Measurements from ENCODE around the gene FREM1.

Gene FREM1

GRCh38 chr9:14761584-14761983, 148.6 kb downstream of the FREM1 start:
- Histone ChIP-seq H3K36me3 (ENCODE audit: control insufficient read depth, insufficient read depth, low read length) (no peaks in the 10 kb centered on the region), H3K27me3 (replicated peaks; ENCODE audit: control insufficient read depth, insufficient read depth, low read length) (no peaks in the 10 kb centered on the region), H3K4me3 (replicated peaks; ENCODE audit: low read depth, low read length) (no peak overlapping the region)
- no peak for TF ChIP-seq CTCF (IDR thresholded peaks at IDR 0.05; ENCODE audit: insufficient read depth, low read length, poor library complexity, severe bottlenecking)
- no peak for DNase-seq (ENCODE audit: extremely low read depth, insufficient read length)

GRCh38 chr9:14760060-14760459, 150.2 kb downstream of the FREM1 start:
- H3K27me3 ChIP-seq (replicated peaks; ENCODE audit: control insufficient read depth, insufficient read depth, low read length): no peaks in the 10 kb centered on the region
- DNase-seq (ENCODE audit: extremely low read depth, insufficient read length): no peak
- H3K36me3 ChIP-seq (ENCODE audit: control insufficient read depth, insufficient read depth, low read length): no peaks in the 10 kb centered on the region
- no peak overlapping the region for H3K4me3 ChIP-seq (replicated peaks; ENCODE audit: low read depth, low read length)
- no peak for TF ChIP-seq CTCF (IDR thresholded peaks at IDR 0.05; ENCODE audit: insufficient read depth, low read length, poor library complexity, severe bottlenecking)

GRCh38 chr9:14756291-14756690, 153.9 kb downstream of the FREM1 start:
- no peak for DNase-seq (ENCODE audit: extremely low read depth, insufficient read length)
- no peaks in the 10 kb centered on the region for H3K36me3 ChIP-seq (ENCODE audit: control insufficient read depth, insufficient read depth, low read length)
- no peak overlapping the region for H3K4me3 ChIP-seq (replicated peaks; ENCODE audit: low read depth, low read length)
- H3K27me3 ChIP-seq (replicated peaks; ENCODE audit: control insufficient read depth, insufficient read depth, low read length): peaks cover 1% of the 10 kb centered on the region; the same call in 1 of the 2 replicates
- TF ChIP-seq CTCF (IDR thresholded peaks at IDR 0.05; ENCODE audit: insufficient read depth, low read length, poor library complexity, severe bottlenecking): no peak

- no peak for DNase-seq (ENCODE audit: extremely low read depth, insufficient read length)
- Histone ChIP-seq H3K36me3 (ENCODE audit: control insufficient read depth, insufficient read depth, low read length) (no peaks in the 10 kb centered on the region), H3K27me3 (replicated peaks; ENCODE audit: control insufficient read depth, insufficient read depth, low read length) (peaks cover 1% of the 10 kb centered on the region; the same call in 1 of the 2 replicates), H3K4me3 (replicated peaks; ENCODE audit: low read depth, low read length) (no peak overlapping the region)
- no peak for TF ChIP-seq CTCF (IDR thresholded peaks at IDR 0.05; ENCODE audit: insufficient read depth, low read length, poor library complexity, severe bottlenecking)
These were observed 157.4 kb downstream of the FREM1 start for GRCh38 chr9:14752871-14753270.

- H3K27me3 ChIP-seq (replicated peaks; ENCODE audit: control insufficient read depth, insufficient read depth, low read length): peaks cover 1% of the 10 kb centered on the region; the same call in 1 of the 2 replicates
- no peaks in the 10 kb centered on the region for H3K36me3 ChIP-seq (ENCODE audit: control insufficient read depth, insufficient read depth, low read length)
- DNase-seq (ENCODE audit: extremely low read depth, insufficient read length): no peak
- H3K4me3 ChIP-seq (replicated peaks; ENCODE audit: low read depth, low read length): no peak overlapping the region
- TF ChIP-seq CTCF (IDR thresholded peaks at IDR 0.05; ENCODE audit: insufficient read depth, low read length, poor library complexity, severe bottlenecking): no peak
These were observed 158.0 kb downstream of the FREM1 start for GRCh38 chr9:14752271-14752670.

- Histone ChIP-seq H3K27me3 (replicated peaks; ENCODE audit: control insufficient read depth, insufficient read depth, low read length) (peaks cover 1% of the 10 kb centered on the region; the same call in 1 of the 2 replicates), H3K4me3 (replicated peaks; ENCODE audit: low read depth, low read length) (no peak overlapping the region), H3K36me3 (ENCODE audit: control insufficient read depth, insufficient read depth, low read length) (no peaks in the 10 kb centered on the region)
- DNase-seq (ENCODE audit: extremely low read depth, insufficient read length): no peak
- TF ChIP-seq CTCF (IDR thresholded peaks at IDR 0.05; ENCODE audit: insufficient read depth, low read length, poor library complexity, severe bottlenecking): no peak
These were observed 159.4 kb downstream of the FREM1 start for GRCh38 chr9:14750821-14751220.

Measured in GM06990 (cell line).